Neural cell (in vitro differentiated cells): ENCODE results near the gene CSTF1. TPM values are rescaled to one million over a fixed set of nuclear protein-coding genes. Genes with fewer than 3 reads are reported as not detected.

ENCODE experiments used
- H2AFZ ChIP-seq: fragments of 200-600, 300-800 bp; sonication (generic), shearing (Covaris generic); 2 replicates; pipeline ENCODE4 v1.6.0; 2014; ENCODE audit warnings: low read depth, mild to moderate bottlenecking, antibody characterized with exemption, low read length, moderate library complexity
- H3F3A ChIP-seq: fragments of 200-600 bp; shearing (Covaris generic); 2 replicates; pipeline ENCODE4 v1.6.1; 2016; ENCODE audit warnings: mild to moderate bottlenecking, moderate library complexity, mixed read lengths, antibody characterized with exemption, low read length; ENCODE audit not compliant: insufficient read depth, poor library complexity, severe bottlenecking
- H3K27ac ChIP-seq: fragments of 200-600, 300-800 bp; sonication (generic), shearing (Covaris generic); 2 replicates; pipeline ENCODE4 v1.5.1; 2014; ENCODE audit warnings: mild to moderate bottlenecking, low read length, moderate library complexity
- H3K27me3 ChIP-seq: fragments of 300-800, 200-600 bp; sonication (generic), shearing (Covaris generic); 2 replicates; pipeline ENCODE4 v1.6.0; 2014; ENCODE audit warnings: mild to moderate bottlenecking, low read depth, low read length, moderate library complexity; ENCODE audit not compliant: insufficient read depth
- H3K36me3 ChIP-seq: fragments of 300-800, 200-600 bp; sonication (generic), shearing (Covaris generic); 2 replicates; pipeline ENCODE4 v1.5.1; 2014; ENCODE audit warnings: mild to moderate bottlenecking, antibody characterized with exemption, low read length, moderate library complexity; ENCODE audit not compliant: insufficient read depth
- H3K4me2 ChIP-seq: fragments of 300-800, 200-600 bp; sonication (generic), shearing (Covaris generic); 2 replicates; pipeline ENCODE4 v1.6.0; 2014; ENCODE audit warnings: mild to moderate bottlenecking, low read length
- H3K4me3 ChIP-seq: fragments of 300-800, 200-600 bp; sonication (generic), shearing (Covaris generic); 2 replicates; pipeline ENCODE4 v1.5.1; 2014; ENCODE audit warnings: mild to moderate bottlenecking, low read length, moderate library complexity
- H3K79me2 ChIP-seq: fragments of 200-600 bp; shearing (Covaris generic); replicated peaks from 2 replicates; pipeline ENCODE4 v1.6.0; 2014; ENCODE audit warnings: mild to moderate bottlenecking, low read length, moderate library complexity; ENCODE audit not compliant: insufficient read depth
- H3K9ac ChIP-seq: fragments of 300-800, 200-600 bp; sonication (generic), shearing (Covaris generic); 2 replicates; pipeline ENCODE4 v1.6.1; 2016; ENCODE audit warnings: mild to moderate bottlenecking, low read length, mixed read lengths
- H3K9me2 ChIP-seq: fragments of 200-600 bp; shearing (Covaris generic); 2 replicates; pipeline ENCODE4 v1.6.1; 2016; ENCODE audit warnings: mild to moderate bottlenecking, low read length, mixed read lengths; ENCODE audit not compliant: insufficient read depth
- H3K9me3 ChIP-seq: fragments of 200-600, 300-800 bp; sonication (generic), shearing (Covaris generic); 2 replicates; pipeline ENCODE4 v1.6.1; 2016; ENCODE audit warnings: mild to moderate bottlenecking, mixed run types, low read length, moderate library complexity, mixed read lengths
- H4K20me1 ChIP-seq: fragments of 200-600 bp; shearing (Covaris generic); 2 replicates; pipeline ENCODE4 v1.6.1; 2016; ENCODE audit warnings: mild to moderate bottlenecking, mixed run types; ENCODE audit not compliant: insufficient read depth
- EP300 ChIP-seq: fragments of 450-650 bp; conservative IDR thresholded peaks from 2 replicates; pipeline ENCODE4 v1.6.1; 2014; ENCODE audit warnings: antibody characterized with exemption, mild to moderate bottlenecking, moderate library complexity; ENCODE audit not compliant: poor library complexity, severe bottlenecking
- EZH2 ChIP-seq: fragments of 200-600, 300-800 bp; shearing (Covaris generic), sonication (generic); IDR thresholded peaks from 2 replicates; pipeline ENCODE4 v1.6.1; 2014; ENCODE audit warnings: antibody characterized with exemption, low read length, borderline replicate concordance, mild to moderate bottlenecking; ENCODE audit not compliant: insufficient read depth, poor library complexity, severe bottlenecking
- MXI1 ChIP-seq: fragments of 450-650 bp; conservative IDR thresholded peaks from 2 replicates; pipeline ENCODE4 v1.6.1; 2014; ENCODE audit warnings: antibody characterized with exemption, mild to moderate bottlenecking; ENCODE audit not compliant: poor library complexity, severe bottlenecking
- POLR2AphosphoS5 ChIP-seq: IDR thresholded peaks from 2 replicates; pipeline ENCODE4 v1.6.1; 2012
- RAD21 ChIP-seq: fragments of 450-650 bp; conservative IDR thresholded peaks from 2 replicates; pipeline ENCODE4 v1.6.1; 2014; ENCODE audit warnings: antibody characterized with exemption, mild to moderate bottlenecking, moderate library complexity
- SMC3 ChIP-seq: fragments of 450-650 bp; conservative IDR thresholded peaks from 2 replicates; pipeline ENCODE4 v1.6.1; 2014; ENCODE audit warnings: antibody characterized with exemption, mild to moderate bottlenecking, moderate library complexity; ENCODE audit not compliant: poor library complexity
- TAF1 ChIP-seq: IDR thresholded peaks from 2 replicates; pipeline ENCODE4 v1.6.1; 2012; ENCODE audit warnings: low read depth
- polyA plus RNA-seq: library from polyadenylated mRNA; depleted of rRNA; stranded (reverse); fragments of >200 nt; gene quantifications from 2 replicates; pipeline ENCODE4 v1.2.3, GENCODE V29; 2014
- TF ChIP-seq, protein P1 (sequence below): fragments of 450-650 bp; IDR thresholded peaks from 2 replicates; pipeline ENCODE4 v1.5.1; 2014; ENCODE audit warnings: antibody characterized with exemption, mild to moderate bottlenecking, moderate library complexity; ENCODE audit not compliant: poor library complexity, severe bottlenecking
- TF ChIP-seq, protein P2 (sequence below): IDR thresholded peaks from 2 replicates; pipeline ENCODE4 v1.6.1; 2012; ENCODE audit warnings: borderline replicate concordance

Gene CSTF1
- polyA plus RNA-seq, 1 donor from 2014 or later, result 24.0 TPM

DNA sequence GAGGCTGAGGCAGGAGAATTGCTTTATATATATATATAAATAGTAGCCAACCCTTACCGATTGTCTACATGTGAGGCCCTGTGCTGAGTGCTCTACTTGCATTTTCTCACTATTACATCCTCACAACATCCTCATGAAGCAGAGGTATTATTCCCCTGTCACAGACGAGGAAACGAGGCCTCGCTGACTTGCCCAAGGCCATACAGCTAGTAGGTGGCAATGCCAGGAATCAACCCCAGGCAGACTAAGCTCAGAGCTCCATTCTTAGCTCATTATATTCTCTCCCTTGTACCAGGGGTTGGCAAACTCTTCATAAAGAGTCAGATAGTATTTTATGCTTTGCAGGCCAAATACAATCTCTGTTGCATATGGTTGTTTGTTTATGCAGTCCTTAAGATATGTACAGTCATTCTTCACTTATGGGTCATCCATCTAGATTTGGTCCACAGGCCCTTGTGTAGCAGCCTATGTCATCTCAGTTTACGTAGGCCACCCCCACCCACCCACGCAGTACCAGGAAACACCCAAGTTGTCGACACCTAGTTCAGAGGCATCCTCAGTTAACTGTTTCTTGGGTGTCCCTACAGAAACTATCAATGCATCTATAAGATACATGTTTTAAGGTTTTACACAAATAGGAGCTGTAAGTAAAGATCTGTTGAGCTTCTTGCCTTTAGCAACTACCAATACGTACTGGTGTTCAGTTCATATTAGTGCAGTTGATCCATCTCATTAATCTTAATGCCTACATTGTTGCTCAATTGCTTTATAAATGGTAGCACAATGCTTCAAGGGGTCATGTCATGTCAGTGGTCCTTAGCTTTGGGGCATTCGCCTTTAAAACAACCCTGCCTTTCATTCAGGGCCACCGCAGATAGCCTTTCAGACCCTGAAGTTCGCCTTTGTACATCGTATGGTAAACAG lies 22.7 kb downstream of the CSTF1 start:
- no peak overlapping the region for H2AFZ ChIP-seq
- no peak overlapping the region for H3K27ac ChIP-seq
- H3K4me2 ChIP-seq, result no peak overlapping the region
- no peaks in the 10 kb centered on the region for H3K27me3 ChIP-seq
- H3K4me3 ChIP-seq, result no peak overlapping the region
- H3K9me2 ChIP-seq, result no peaks in the 10 kb centered on the region
- H3K79me2 ChIP-seq, result no peaks in the 10 kb centered on the region
- no peaks in the 10 kb centered on the region for H3K36me3 ChIP-seq
- TF ChIP-seq, protein P1, sequence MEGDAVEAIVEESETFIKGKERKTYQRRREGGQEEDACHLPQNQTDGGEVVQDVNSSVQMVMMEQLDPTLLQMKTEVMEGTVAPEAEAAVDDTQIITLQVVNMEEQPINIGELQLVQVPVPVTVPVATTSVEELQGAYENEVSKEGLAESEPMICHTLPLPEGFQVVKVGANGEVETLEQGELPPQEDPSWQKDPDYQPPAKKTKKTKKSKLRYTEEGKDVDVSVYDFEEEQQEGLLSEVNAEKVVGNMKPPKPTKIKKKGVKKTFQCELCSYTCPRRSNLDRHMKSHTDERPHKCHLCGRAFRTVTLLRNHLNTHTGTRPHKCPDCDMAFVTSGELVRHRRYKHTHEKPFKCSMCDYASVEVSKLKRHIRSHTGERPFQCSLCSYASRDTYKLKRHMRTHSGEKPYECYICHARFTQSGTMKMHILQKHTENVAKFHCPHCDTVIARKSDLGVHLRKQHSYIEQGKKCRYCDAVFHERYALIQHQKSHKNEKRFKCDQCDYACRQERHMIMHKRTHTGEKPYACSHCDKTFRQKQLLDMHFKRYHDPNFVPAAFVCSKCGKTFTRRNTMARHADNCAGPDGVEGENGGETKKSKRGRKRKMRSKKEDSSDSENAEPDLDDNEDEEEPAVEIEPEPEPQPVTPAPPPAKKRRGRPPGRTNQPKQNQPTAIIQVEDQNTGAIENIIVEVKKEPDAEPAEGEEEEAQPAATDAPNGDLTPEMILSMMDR, result no peak
- TF ChIP-seq TAF1, result no peak
- no peaks in the 10 kb centered on the region for H3F3A ChIP-seq
- H3K9ac ChIP-seq, result no peak overlapping the region
- H4K20me1 ChIP-seq, result no peaks in the 10 kb centered on the region
- no peaks in the 10 kb centered on the region for H3K9me3 ChIP-seq

DNA sequence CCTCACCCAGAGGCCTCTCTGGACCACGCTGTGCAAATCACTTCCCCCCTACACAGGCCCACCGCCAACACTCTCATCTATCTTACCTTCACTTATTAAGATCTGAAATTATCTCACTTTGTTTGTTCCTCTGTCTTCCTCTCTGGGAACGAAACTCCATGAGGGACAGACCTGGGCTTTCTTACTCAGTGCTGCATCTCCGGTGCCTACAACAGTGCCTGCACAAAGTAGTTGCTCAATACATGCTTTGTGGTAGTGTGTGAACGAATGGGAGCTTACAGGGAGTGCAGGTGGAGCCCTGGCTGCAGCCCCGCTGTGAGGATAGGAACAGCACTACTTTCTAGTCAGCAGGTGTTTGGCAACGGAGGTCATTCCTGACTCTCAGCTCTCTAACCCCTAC lies 25.0 kb downstream of the CSTF1 start:
- Histone ChIP-seq H3K27ac (no peak overlapping the region), H3K36me3 (no peaks in the 10 kb centered on the region), H3K4me3 (no peak overlapping the region), H3K9me3 (no peaks in the 10 kb centered on the region), H3K79me2 (no peaks in the 10 kb centered on the region), H3K27me3 (no peaks in the 10 kb centered on the region), H3F3A (no peaks in the 10 kb centered on the region), H3K9me2 (no peaks in the 10 kb centered on the region), H2AFZ (no peak overlapping the region), H4K20me1 (no peaks in the 10 kb centered on the region), H3K4me2 (no peak overlapping the region), H3K9ac (no peak overlapping the region)
- TF ChIP-seq, protein P2, sequence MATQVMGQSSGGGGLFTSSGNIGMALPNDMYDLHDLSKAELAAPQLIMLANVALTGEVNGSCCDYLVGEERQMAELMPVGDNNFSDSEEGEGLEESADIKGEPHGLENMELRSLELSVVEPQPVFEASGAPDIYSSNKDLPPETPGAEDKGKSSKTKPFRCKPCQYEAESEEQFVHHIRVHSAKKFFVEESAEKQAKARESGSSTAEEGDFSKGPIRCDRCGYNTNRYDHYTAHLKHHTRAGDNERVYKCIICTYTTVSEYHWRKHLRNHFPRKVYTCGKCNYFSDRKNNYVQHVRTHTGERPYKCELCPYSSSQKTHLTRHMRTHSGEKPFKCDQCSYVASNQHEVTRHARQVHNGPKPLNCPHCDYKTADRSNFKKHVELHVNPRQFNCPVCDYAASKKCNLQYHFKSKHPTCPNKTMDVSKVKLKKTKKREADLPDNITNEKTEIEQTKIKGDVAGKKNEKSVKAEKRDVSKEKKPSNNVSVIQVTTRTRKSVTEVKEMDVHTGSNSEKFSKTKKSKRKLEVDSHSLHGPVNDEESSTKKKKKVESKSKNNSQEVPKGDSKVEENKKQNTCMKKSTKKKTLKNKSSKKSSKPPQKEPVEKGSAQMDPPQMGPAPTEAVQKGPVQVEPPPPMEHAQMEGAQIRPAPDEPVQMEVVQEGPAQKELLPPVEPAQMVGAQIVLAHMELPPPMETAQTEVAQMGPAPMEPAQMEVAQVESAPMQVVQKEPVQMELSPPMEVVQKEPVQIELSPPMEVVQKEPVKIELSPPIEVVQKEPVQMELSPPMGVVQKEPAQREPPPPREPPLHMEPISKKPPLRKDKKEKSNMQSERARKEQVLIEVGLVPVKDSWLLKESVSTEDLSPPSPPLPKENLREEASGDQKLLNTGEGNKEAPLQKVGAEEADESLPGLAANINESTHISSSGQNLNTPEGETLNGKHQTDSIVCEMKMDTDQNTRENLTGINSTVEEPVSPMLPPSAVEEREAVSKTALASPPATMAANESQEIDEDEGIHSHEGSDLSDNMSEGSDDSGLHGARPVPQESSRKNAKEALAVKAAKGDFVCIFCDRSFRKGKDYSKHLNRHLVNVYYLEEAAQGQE, result no peak
- TF ChIP-seq MXI1 (no peak), SMC3 (no peak), EZH2 (no peak), RAD21 (no peak), TAF1 (no peak), POLR2AphosphoS5 (no peak), EP300 (no peak)
- TF ChIP-seq, protein P1, result no peak
